GM21528 (cell line): ENCODE data around the gene CEACAM1.
"Not testable (repeated sequence)": the region's sequence is repeated elsewhere in the genome, so short reads cannot be mapped to it uniquely, and the experiment has no call there.

Experiments
- ATAC-seq: cut with Tn5 transposase; IDR thresholded peaks from one replicate; pipeline ENCODE4 v1.9.1; 2021; ENCODE audit warnings: mild to moderate bottlenecking, moderate library complexity; ENCODE audit not compliant: unreplicated experiment, low FRiP score

CEACAM1 gene

GRCh38 chr19:42528354-42529247 lies at the start of gene CEACAM1:
Gene CEACAM1, minus strand, starts transcription at chr19:42528481. Its CDS starts 107 bp downstream, at chr19:42528374.
- no peak for ATAC-seq

DNA sequence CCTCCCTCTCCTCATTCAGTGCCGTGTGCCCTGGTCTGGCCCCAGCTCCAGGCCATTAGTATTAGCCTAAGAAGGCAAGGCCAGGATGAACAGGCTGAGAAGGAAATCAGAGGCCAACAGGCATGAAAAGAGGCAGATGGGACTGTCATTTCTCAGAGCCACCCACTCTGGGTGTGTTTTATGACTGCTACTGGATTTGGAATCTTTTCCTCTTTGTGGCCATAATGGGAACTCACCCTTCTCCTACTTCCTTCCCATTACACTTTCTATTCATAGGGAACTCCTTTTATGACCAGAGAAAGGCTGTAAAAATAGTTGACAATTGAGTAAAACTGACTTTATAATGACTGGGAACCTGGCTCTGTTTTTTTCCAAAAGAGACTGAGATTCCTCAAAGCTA lies 48.7 kb upstream of the CEACAM1 start:
- no peak for ATAC-seq

- no peak for ATAC-seq
These were observed 48.0 kb upstream of the CEACAM1 start for GRCh38 chr19:42576241-42576640.

DNA sequence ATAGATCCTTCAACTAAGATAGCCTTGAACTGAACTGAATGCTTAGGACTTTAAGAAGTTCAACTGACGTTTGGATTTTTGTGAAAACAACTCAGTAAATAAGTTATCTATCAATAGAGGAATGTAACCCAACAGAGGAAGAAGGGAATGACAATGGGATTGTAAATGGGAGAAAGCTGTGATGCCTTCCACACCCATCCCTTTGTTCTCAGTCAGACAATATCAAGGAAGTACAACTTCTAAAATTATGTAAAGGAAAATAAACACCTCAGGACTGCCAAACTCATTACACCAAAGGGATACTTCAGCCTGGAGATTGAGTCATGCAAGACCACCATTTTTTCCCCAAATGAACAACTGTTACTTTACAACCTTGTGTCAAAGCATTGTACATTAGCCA lies 45.4 kb upstream of the CEACAM1 start:
- no peak for ATAC-seq

- no peak for ATAC-seq
These were observed 42.8 kb upstream of the CEACAM1 start for GRCh38 chr19:42571116-42571515.

GRCh38 chr19:42569193-42569592 lies 40.9 kb upstream of the CEACAM1 start:
- no peak for ATAC-seq

GRCh38 chr19:42568006-42568405 lies 39.7 kb upstream of the CEACAM1 start:
- no peak for ATAC-seq

GRCh38 chr19:42567567-42567966 lies 39.3 kb upstream of the CEACAM1 start:
- no peak for ATAC-seq

GRCh38 chr19:42563352-42564210 lies 35.3 kb upstream of the CEACAM1 start:
- ATAC-seq: no peak

- no peak for ATAC-seq
These were observed 33.2 kb upstream of the CEACAM1 start for GRCh38 chr19:42561512-42561911.

GRCh38 chr19:42560731-42561130 lies 32.5 kb upstream of the CEACAM1 start:
- no peak for ATAC-seq

DNA sequence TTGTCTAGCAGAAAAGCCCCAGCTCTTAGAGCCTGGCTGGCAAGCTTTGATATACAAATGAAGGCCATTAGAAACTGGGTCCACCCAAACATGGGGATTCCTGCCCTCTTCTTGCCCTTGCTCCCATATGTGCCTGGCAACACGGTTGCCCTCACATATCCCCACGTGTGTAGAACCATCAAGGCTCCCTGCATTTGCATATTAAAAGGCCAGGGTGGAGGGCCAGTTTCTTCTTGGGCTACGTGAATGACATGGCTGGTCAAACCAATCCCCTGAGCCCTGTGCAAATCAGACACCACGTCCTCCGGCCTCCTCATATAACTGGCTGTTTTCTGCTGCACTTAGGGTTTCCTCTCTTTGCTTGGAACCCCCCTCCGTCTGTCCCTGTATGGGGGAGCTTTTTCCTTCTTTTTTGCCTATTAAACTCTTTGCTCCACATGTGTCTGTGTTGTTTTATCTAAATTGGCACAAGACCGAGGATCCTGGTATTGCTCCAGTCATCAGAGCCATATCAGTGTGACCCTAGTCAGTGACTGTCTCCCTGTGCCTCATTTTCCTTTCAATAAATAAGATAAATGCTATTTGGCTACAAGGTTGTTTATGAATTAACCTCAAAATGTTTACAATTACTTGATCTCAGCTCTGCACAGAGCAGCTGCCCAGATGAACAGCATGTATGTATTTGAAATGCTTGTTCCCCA lies 30.3 kb upstream of the CEACAM1 start:
- ATAC-seq: no peak

DNA sequence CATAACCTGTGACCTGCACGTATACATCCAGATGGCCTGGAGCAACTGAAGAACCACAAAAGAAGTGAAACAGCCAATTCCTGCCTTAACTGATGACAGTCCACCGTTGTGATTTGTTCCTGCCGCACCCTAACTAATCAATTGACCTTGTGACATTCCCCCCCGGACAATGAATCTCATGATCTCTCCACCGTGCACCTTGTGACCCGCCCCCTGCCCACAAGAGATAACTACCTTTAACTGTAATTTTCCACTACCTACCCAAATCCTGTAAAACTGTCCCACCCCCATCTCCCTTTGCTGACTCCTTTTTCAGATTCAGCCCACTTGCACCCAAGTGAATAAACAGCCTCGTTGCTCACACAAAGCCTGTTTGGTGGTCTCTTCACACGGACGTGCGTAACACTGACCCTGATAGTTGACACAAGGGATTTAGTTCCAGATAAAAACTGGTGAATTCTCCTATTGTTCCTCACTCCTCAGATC lies 29.1 kb upstream of the CEACAM1 start:
- ATAC-seq: not testable (repeated sequence)

GRCh38 chr19:42555801-42556200 lies 27.5 kb upstream of the CEACAM1 start:
- no peak for ATAC-seq

DNA sequence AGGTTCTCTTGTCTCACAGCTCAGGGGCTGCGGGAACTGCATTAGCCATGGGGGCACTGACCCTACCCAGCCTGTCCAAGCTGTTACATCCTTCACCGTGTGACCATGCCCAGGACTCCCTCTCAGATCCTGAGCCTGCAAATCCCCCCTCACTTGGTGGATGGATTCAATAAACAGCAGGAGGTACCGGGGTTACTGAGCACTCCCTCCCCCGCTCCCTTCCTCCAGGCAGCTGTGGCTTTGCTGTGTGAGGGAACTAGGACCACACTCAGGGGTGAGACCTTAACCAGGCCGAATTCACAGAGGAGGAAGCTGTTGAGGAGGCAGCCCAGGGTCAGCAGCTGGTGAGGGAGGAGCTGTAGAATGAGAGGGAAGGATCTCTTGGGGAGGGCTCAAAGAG lies 27.0 kb upstream of the CEACAM1 start:
- ATAC-seq: no peak

- ATAC-seq: no peak
These were observed 25.8 kb upstream of the CEACAM1 start for GRCh38 chr19:42554046-42554575.

DNA sequence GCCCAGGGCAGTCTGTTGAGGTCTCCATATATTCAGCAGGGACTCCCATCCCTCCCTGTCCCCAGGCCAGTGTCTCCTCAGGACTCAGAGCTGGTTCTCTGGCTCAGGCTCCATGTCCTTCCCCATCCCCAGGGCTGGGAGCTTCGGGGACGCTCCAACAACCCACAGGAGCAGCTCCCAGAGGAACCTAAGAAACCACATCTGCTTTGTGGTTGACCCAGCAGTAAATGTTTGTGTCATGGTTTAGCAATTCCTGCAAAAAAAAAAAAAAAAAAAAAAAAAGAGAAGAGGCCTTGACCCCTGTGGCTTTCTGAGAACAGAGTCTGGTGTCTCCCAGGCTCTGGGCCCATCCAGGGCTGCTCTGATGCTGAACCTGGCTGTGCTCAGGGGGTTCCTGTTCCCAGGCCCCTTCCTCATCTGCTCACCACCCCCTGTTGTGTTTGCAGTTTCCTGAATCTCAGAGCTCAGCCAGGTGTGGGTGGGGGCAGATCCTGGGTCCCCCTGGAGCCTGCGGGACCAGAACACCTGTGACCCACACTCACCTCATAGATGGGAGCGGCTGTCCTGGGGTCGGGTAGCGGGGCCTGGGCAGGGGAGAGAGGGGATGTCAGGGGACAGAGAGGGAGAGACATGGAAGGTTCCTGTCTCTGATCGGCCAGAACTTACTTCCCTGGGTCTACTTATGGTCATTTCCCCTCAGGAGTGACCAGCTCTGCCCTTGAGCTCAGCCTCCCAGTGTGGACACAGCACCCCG lies 25.2 kb upstream of the CEACAM1 start:
- no peak for ATAC-seq

DNA sequence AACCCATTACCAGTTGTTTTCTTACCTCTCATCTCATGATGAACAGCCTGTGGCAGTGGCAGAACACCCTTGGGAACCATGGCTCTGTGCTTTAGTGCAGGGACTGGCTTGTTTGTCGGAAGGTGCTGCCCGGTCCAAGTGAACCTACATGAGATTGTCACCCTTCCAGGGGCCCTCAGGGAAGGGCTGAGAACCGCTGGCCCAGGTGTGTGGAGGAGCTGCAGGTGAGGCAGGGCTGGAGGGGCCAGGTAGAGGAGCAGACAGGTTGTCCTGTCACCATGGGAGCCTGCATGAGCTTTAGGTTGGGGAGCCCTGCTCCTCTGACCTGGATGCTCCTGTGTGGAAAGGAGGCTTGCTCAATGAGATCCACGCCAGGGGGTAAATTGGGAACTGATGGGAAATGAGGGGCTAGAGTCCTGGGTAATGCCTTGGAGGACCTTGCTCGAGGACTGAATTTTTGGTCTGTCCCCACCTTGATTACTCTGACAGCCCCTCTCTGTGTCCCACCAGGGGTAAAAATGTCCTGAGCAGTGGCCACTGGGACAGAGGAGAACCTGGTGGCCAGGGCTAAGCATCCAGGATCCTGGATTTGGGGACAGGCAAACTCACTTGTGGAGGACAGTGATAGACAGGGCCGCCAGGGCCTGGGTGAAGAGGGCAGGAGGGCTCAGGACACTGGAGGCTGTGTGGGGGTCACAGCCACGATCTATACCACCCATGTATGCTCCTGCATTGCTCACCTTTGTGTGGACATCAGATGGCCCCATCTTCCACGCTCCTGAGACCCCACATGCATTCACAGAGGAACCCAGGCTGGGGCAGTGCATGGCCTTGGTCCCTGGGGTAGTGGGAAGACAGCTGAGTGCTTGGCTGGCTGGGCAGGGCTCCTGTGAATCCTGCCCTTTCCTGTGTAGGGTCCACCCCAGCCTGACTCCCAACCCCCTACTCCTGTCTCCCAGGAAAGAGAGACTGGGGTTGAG lies 24.1 kb upstream of the CEACAM1 start:
- ATAC-seq: no peak

DNA sequence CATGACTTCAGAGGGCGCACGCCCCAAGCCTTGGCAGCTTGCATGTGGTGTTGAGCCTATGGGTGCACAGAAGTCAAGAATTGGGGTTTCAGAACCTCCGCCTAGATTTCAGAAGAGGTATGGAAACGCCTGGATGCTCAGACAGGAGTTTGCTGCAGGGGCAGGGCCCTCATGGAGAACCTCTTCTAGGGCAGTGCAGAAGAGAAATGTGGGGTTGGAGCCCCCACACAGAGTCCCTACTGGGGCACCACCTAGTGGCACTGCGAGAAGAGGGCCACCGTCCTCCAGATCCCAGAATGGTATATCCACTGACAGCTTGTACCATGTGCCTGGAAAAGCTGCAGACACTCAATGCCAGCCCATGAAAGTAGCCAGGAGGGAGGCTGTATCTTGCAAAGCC lies 22.2 kb upstream of the CEACAM1 start:
- not testable (repeated sequence) for ATAC-seq
